Lung (tissue), 12 donors: ENCODE results near the gene EVI5L. TPM values are rescaled to one million over a fixed set of nuclear protein-coding genes. Genes with fewer than 3 reads are reported as not detected.

Experiments
- ATAC-seq: fragments of 200-7000 bp; cut with Tn5 transposase; one replicate; pipeline ENCODE4 v1.9.1; 2020; ENCODE audit warnings: moderate number of reproducible peaks; ENCODE audit not compliant: insufficient read depth, low FRiP score
- DNase-seq, 3 donors: peaks; one replicate each; pipeline ENCODE4 v3.0.0-alpha.2; 2013 to 2017
- H3K27ac ChIP-seq, 2 donors: one replicate each; pipeline ENCODE4 v1.5.1; 2013; ENCODE audit warnings: mild to moderate bottlenecking in 2 of 2, moderate library complexity in 2 of 2, control low read depth in 1 of 2, inconsistent platforms in 1 of 2, low read depth in 1 of 2, low read length in 1 of 2
- H3K27me3 ChIP-seq, 3 donors: one replicate each; pipeline ENCODE4 v1.5.1; 2013; ENCODE audit warnings: low read length in 2 of 3; ENCODE audit not compliant: control insufficient read depth in 3 of 3, insufficient read depth in 3 of 3
- H3K36me3 ChIP-seq, 4 donors: one replicate each; pipeline ENCODE4 v1.5.1; 2013; ENCODE audit warnings: low read length in 4 of 4, mild to moderate bottlenecking in 1 of 4, moderate library complexity in 1 of 4; ENCODE audit not compliant: control insufficient read depth in 4 of 4, insufficient read depth in 4 of 4
- H3K4me1 ChIP-seq, 5 donors: one replicate each; pipeline ENCODE4 v1.5.1; 2013; ENCODE audit warnings: low read length in 5 of 5, mild to moderate bottlenecking in 2 of 5, moderate library complexity in 1 of 5; ENCODE audit not compliant: control insufficient read depth in 5 of 5, insufficient read depth in 5 of 5
- H3K4me3 ChIP-seq: one replicate; pipeline ENCODE4 v1.5.1; 2013; ENCODE audit warnings: mild to moderate bottlenecking, control low read depth, moderate library complexity
- H3K9ac ChIP-seq, 2 donors: one replicate each; pipeline ENCODE4 v1.5.1; 2013; ENCODE audit warnings: low read length in 2 of 2, control low read depth in 1 of 2; ENCODE audit not compliant: insufficient read depth in 1 of 2
- H3K9me3 ChIP-seq, 4 donors: one replicate each; pipeline ENCODE4 v1.5.1; 2013; ENCODE audit warnings: low read length in 3 of 4, mild to moderate bottlenecking in 1 of 4, moderate library complexity in 1 of 4; ENCODE audit not compliant: control insufficient read depth in 4 of 4, insufficient read depth in 3 of 4
- CTCF ChIP-seq: IDR thresholded peaks from 2 replicates; pipeline ENCODE4 v1.5.1; 2012; ENCODE audit warnings: mild to moderate bottlenecking; ENCODE audit errors: control extremely low read depth, extremely low read depth
- WGBS, 2 donors: extraction: QIAGEN DNeasy Blood & Tissue Kit; methylation state at CpG; one replicate each; pipeline ENCODE4 v1.1.7; 2013; 5-methylcytosine and 5-hydroxymethylcytosine counted together
- polyA plus RNA-seq, 2 donors: library from polyadenylated mRNA; stranded (reverse); fragments of 200-250 nt; gene quantifications; one replicate each; pipeline ENCODE4 v1.2.1, GENCODE V29; 2013
- total RNA-seq, 2 donors: library from RNA; depleted of rRNA in 1 of 2; stranded (reverse); fragments of >200 nt in 1 of 2; gene quantifications; one replicate each; pipeline ENCODE4 v1.2.1, GENCODE V29; 2014 to 2021
- donor health status: control.
- donor health status: control.
- donor health status: Bipolar disorder and iron deficiency.
- donor health status: healthy.
- donor health status: DM: yes; HTN: yes; CAD: no.

EVI5L gene
- total and polyA plus RNA-seq, 4 donors = 10.7 to 18.6 (median 12.6) TPM

GRCh38 chr19:7900931-7901330, 70.9 kb downstream of the EVI5L start:
- ATAC-seq = no peak
- Histone ChIP-seq H3K4me1 (peaks cover 0 to 21% (median 6%) of the 10 kb centered on the region in 5 donors), H3K9me3 (no peaks in the 10 kb centered on the region), H3K27me3 (no peaks in the 10 kb centered on the region), H3K36me3 (peaks cover 0 to 3% (median 0%) of the 10 kb centered on the region in 4 donors), H3K27ac (no peak overlapping the region), H3K4me3 (no peak overlapping the region), H3K9ac (no peak overlapping the region)
- WGBS, 2 donors = 86 to 87% methylated on average over 3 of the region's 3 CpGs
- no peak for TF ChIP-seq CTCF
- no peak for DNase-seq

- ATAC-seq (no peak), DNase-seq (no peak)
- H3K4me3 ChIP-seq = no peak overlapping the region
- H3K27me3 ChIP-seq = no peaks in the 10 kb centered on the region
- H3K27ac ChIP-seq = no peak overlapping the region
- H3K4me1 ChIP-seq = peaks cover 0 to 21% (median 6%) of the 10 kb centered on the region in 5 donors
- TF ChIP-seq CTCF = no peak
- peaks cover 0 to 6% (median 0%) of the 10 kb centered on the region in 4 donors for H3K36me3 ChIP-seq
- WGBS, 2 donors = 93 to 97% methylated on average over 7 of the region's 7 CpGs
- no peak overlapping the region for H3K9ac ChIP-seq
- H3K9me3 ChIP-seq = no peaks in the 10 kb centered on the region
These were observed 71.3 kb downstream of the EVI5L start for GRCh38 chr19:7901337-7901736.

- H3K27me3 ChIP-seq = no peaks in the 10 kb centered on the region
- DNase-seq (peak in 1 of 3 donors; percentile 27), ATAC-seq (no peak)
- no peak for TF ChIP-seq CTCF
- peak overlapping the region; percentile 41 to 72 for H3K9ac ChIP-seq
- H3K36me3 ChIP-seq = peaks cover 0 to 11% (median 2%) of the 10 kb centered on the region in 4 donors
- H3K4me3 ChIP-seq = peak overlapping the region; percentile 12
- WGBS, 2 donors = 11 to 19% methylated on average over 20 of the region's 20 CpGs
- peaks cover 0 to 22% (median 6%) of the 10 kb centered on the region in 5 donors for H3K4me1 ChIP-seq
- H3K9me3 ChIP-seq = no peaks in the 10 kb centered on the region
- peak overlapping the region; percentile 65 to 76 for H3K27ac ChIP-seq
These were observed 72.8 kb downstream of the EVI5L start for GRCh38 chr19:7902796-7903243.
